ENCODE results near the gene RGL3.

DNA sequence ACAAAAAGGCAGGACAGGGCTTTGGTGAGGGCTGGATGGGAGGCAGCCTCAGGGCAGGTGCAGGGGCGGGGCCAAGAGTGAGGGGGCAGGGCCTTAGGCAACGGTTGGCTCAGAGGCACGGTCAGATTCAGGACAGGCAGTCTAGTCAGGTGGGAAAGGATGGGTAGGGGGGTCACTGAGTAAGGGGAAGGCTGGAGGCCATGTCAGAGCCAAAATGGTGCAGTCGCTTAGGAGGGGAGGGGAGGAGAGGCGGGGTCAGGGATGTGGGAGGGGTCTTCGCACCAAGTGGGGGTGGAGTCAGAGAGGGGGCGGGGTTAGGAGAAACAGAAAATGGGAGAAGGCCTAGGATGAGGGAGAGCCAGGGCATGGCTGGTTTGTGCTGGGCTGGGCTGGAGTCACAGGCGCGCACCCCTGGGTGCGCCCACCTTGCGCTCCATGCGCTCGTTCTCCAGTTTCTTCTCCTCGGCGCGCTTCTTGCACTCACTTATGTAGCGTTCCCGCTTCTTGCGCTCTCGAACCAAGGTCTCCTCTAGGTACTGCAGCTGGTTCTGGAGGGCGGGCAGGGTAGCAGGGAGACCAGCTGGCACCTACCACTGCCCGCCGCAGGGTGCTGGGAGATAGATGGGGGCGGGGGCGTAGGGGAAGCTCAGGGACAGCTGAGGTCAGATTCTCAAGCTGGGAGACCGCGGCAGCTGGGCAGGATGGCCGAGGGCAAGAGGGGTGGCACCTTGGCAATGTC lies 6.8 kb upstream of the RGL3 start:
- TF ChIP-seq FOXM1 (IDR thresholded peaks at IDR 0.05; ENCODE audit: low read depth, low read length) (no peak), FOS (IDR thresholded peaks at IDR 0.05; ENCODE audit: borderline replicate concordance, extremely low read depth, insufficient read length) (no peak), ZNF274 (IDR thresholded peaks at IDR 0.05; ENCODE audit: insufficient read depth, insufficient read length) (no peak), RFX5 (IDR thresholded peaks at IDR 0.05; ENCODE audit: low read depth, low read length) (no peak), SUZ12 (IDR thresholded peaks at IDR 0.05; ENCODE audit: unreplicated experiment) (no peak), POLR2A (IDR thresholded peaks at IDR 0.05; ENCODE audit: low read depth, low read length) (no peak), CREB1 (IDR thresholded peaks at IDR 0.05; ENCODE audit: low read depth) (no peak), POLR2AphosphoS5 (IDR thresholded peaks at IDR 0.05; ENCODE audit: low read length) (no peak), SPI1 (IDR thresholded peaks at IDR 0.05; ENCODE audit: borderline replicate concordance, insufficient read depth, low read depth, low read length) (no peak), EP300 (IDR thresholded peaks at IDR 0.05; ENCODE audit: borderline replicate concordance in 1 of 2, control insufficient read depth in 1 of 2, low read depth in 2 of 2, low read length in 2 of 2) (no peak), ZNF217 (IDR thresholded peaks at IDR 0.05) (no peak)
- TF ChIP-seq, protein P1, sequence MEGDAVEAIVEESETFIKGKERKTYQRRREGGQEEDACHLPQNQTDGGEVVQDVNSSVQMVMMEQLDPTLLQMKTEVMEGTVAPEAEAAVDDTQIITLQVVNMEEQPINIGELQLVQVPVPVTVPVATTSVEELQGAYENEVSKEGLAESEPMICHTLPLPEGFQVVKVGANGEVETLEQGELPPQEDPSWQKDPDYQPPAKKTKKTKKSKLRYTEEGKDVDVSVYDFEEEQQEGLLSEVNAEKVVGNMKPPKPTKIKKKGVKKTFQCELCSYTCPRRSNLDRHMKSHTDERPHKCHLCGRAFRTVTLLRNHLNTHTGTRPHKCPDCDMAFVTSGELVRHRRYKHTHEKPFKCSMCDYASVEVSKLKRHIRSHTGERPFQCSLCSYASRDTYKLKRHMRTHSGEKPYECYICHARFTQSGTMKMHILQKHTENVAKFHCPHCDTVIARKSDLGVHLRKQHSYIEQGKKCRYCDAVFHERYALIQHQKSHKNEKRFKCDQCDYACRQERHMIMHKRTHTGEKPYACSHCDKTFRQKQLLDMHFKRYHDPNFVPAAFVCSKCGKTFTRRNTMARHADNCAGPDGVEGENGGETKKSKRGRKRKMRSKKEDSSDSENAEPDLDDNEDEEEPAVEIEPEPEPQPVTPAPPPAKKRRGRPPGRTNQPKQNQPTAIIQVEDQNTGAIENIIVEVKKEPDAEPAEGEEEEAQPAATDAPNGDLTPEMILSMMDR (IDR thresholded peaks at IDR 0.05 in 2 of 3, conservative IDR thresholded peaks at IDR 0.05 in 1 of 3; ENCODE audit: control insufficient read depth in 2 of 3, extremely low read depth in 1 of 3, insufficient read depth in 1 of 3, low read depth in 3 of 3, low read length in 3 of 3) = no peak

Measured in GM12878 (cell line).